ENCODE measurements around the gene C2orf69. TPM values are rescaled to one million over a fixed set of nuclear protein-coding genes. Genes with fewer than 3 reads are reported as not detected.
"Not testable (repeated sequence)": the region's sequence is repeated elsewhere in the genome, so short reads cannot be mapped to it uniquely, and the experiment has no call there.

C2orf69 gene
- total RNA-seq, 1 donor from 2014 or later = 11.3 TPM

GRCh38 chr2:199903111-199903510, 8.0 kb upstream of the C2orf69 start:
- Histone ChIP-seq H3K9me3 (no peaks in the 10 kb centered on the region), H3K36me3 (no peaks in the 10 kb centered on the region), H3K4me1 (no peaks in the 10 kb centered on the region), H3K27me3 (no peaks in the 10 kb centered on the region), H3K4me3 (no peak overlapping the region), H3K27ac (no peak overlapping the region)
- no peak for TF ChIP-seq CTCF (IDR thresholded peaks at IDR 0.05)
- ATAC-seq (no peak), DNase-seq (no peak)
- intact Hi-C loops (cut with DNase I) = no loop called here

- no peak overlapping the region for H3K4me3 ChIP-seq
- intact Hi-C loops (cut with DNase I) = no loop called here
- no peak for ATAC-seq
Observed at GRCh38 chr2:199907008-199907714, 3.9 kb upstream of the C2orf69 start.

GRCh38 chr2:199910338-199911051, 598 bp upstream of the C2orf69 start:
- Histone ChIP-seq H3K4me1 (peaks cover 25% of the 10 kb centered on the region), H3K27me3 (no peaks in the 10 kb centered on the region), H3K9me3 (no peaks in the 10 kb centered on the region), H3K4me3 (peak overlapping the region; percentile 93), H3K27ac (peak overlapping the region; percentile 95), H3K36me3 (no peaks in the 10 kb centered on the region)
- ATAC-seq = no peak
- no peak for TF ChIP-seq CTCF (IDR thresholded peaks at IDR 0.05)
- intact Hi-C loops (cut with DNase I) = no loop called here
- no peak for DNase-seq

More at GRCh38 chr2:199907008-199907714, 3.9 kb upstream of the C2orf69 start:
- Histone ChIP-seq H3K4me1 (peaks cover 8% of the 10 kb centered on the region), H3K27ac (no peak overlapping the region), H3K9me3 (no peaks in the 10 kb centered on the region), H3K27me3 (no peaks in the 10 kb centered on the region), H3K36me3 (no peaks in the 10 kb centered on the region)
- DNase-seq = no peak
- TF ChIP-seq CTCF (IDR thresholded peaks at IDR 0.05) = no peak

- DNase-seq (no peak), ATAC-seq (no peak)
- intact Hi-C loops (cut with DNase I) = no loop called here
- Histone ChIP-seq H3K4me1 (peaks cover 25% of the 10 kb centered on the region), H3K9me3 (no peaks in the 10 kb centered on the region), H3K27ac (peak overlapping the region; percentile 95), H3K4me3 (peak overlapping the region; percentile 93), H3K36me3 (no peaks in the 10 kb centered on the region), H3K27me3 (no peaks in the 10 kb centered on the region)
- no peak for TF ChIP-seq CTCF (IDR thresholded peaks at IDR 0.05)
Observed at GRCh38 chr2:199911877-199912161, 726 bp downstream of the C2orf69 start.

- peaks cover 25% of the 10 kb centered on the region for H3K4me1 ChIP-seq
- H3K27ac ChIP-seq; H3K9me3 ChIP-seq; ATAC-seq; intact Hi-C loops (cut with DNase I); H3K27me3 ChIP-seq; H3K36me3 ChIP-seq; DNase-seq: not testable (repeated sequence)
- peak overlapping the region; percentile 93 for H3K4me3 ChIP-seq
Observed at GRCh38 chr2:199912553-199913114, 1.5 kb downstream of the C2orf69 start.

GRCh38 chr2:199914372-199914958, 3.4 kb downstream of the C2orf69 start:
- H3K27ac ChIP-seq = no peak overlapping the region
- ATAC-seq (no peak), DNase-seq (no peak)
- peaks cover 25% of the 10 kb centered on the region for H3K4me1 ChIP-seq
- H3K27me3 ChIP-seq = no peaks in the 10 kb centered on the region
- no peaks in the 10 kb centered on the region for H3K36me3 ChIP-seq
- intact Hi-C loops (cut with DNase I) = no loop called here
- H3K4me3 ChIP-seq = no peak overlapping the region
- TF ChIP-seq CTCF (IDR thresholded peaks at IDR 0.05) = no peak
- H3K9me3 ChIP-seq = no peaks in the 10 kb centered on the region

Measured in upper lobe of right lung (tissue), 1 donor.